Measurements from ENCODE around the gene CARMIL1. TPM values are rescaled to one million over a fixed set of nuclear protein-coding genes. Genes with fewer than 3 reads are reported as not detected.

The CARMIL1 gene
- total and polyA plus RNA-seq, 10 of the 15 experiments (the other 5 are each of a cell fraction or from before 2014, with no cell fraction given): 6.4 to 18.1 (median 10.3) TPM

GRCh38 chr6:25499615-25500235 lies 220.6 kb downstream of the CARMIL1 start (continued):
- no peak for TF ChIP-seq IRF3 (IDR thresholded peaks at IDR 0.05)
- no peak for TF ChIP-seq MAX (IDR thresholded peaks at IDR 0.05; ENCODE audit: low read depth, low read length)
- TF ChIP-seq MTA2 (IDR thresholded peaks at IDR 0.05; ENCODE audit: low read depth): no peak
- no peak for TF ChIP-seq RCOR1 (conservative IDR thresholded peaks at IDR 0.05; ENCODE audit: low read depth, low read length)
- TF ChIP-seq RFX5 (IDR thresholded peaks at IDR 0.05; ENCODE audit: low read depth, low read length): no peak
- no peak for TF ChIP-seq EED (IDR thresholded peaks at IDR 0.05; ENCODE audit: low read depth)
- no peak for TF ChIP-seq HCFC1 (IDR thresholded peaks at IDR 0.05; ENCODE audit: low read length)
- no peak for TF ChIP-seq PAX5 (IDR thresholded peaks at IDR 0.05; ENCODE audit: borderline replicate concordance, low read depth, low read length)

GRCh38 chr6:25503686-25504085 lies 224.5 kb downstream of the CARMIL1 start:
- no peak for DNase-seq (ENCODE audit: low read depth, low spot score)
- no peak for FAIRE-seq
- intact Hi-C loops (cut with micrococcal nuclease; ENCODE audit: unreplicated experiment): no loop called here

More at GRCh38 chr6:25503686-25504085, 224.5 kb downstream of the CARMIL1 start:
- ATAC-seq: no peak
- Histone ChIP-seq H3K27ac (ENCODE audit: control insufficient read depth, insufficient read depth) (no peak overlapping the region), H3K4me1 (ENCODE audit: control insufficient read depth, insufficient read depth, low read length) (no peaks in the 10 kb centered on the region), H3K79me2 (ENCODE audit: control insufficient read depth, insufficient read depth, low read length) (no peaks in the 10 kb centered on the region), H3K4me2 (ENCODE audit: control insufficient read depth, insufficient read depth) (no peak overlapping the region), H3K4me3 (no peak overlapping the region), H3K36me3 (ENCODE audit: control insufficient read depth in 2 of 2, insufficient read depth in 2 of 2, low read length in 1 of 2) (no peaks in the 10 kb centered on the region; a peak in 1 of 4 replicates), H2AFZ (ENCODE audit: control insufficient read depth, low read depth, low read length) (no peak overlapping the region), H4K20me1 (ENCODE audit: control insufficient read depth, insufficient read depth) (no peaks in the 10 kb centered on the region), H3K9ac (ENCODE audit: control insufficient read depth, insufficient read depth, low read length) (no peak overlapping the region), H3K9me3 (replicated peaks; ENCODE audit: control insufficient read depth, insufficient read depth, low read length) (no peaks in the 10 kb centered on the region; the same call in 2 of the 3 replicates), H3K27me3 (replicated peaks in 1 of 2; ENCODE audit: control insufficient read depth in 2 of 2, insufficient read depth in 2 of 2, low read length in 1 of 2) (no peaks in the 10 kb centered on the region)
- 28% methylated on average over 6 of the region's 6 CpGs for WGBS (ENCODE audit: insufficient coverage, insufficient replicate concordance, low lambda C conversion rate, missing lambda C conversion rate)
- SMC1A ChIA-PET (ENCODE audit: uncharacterized antibody, unreplicated experiment): interaction anchor here (0.7 to 3.8 kb wide), 4 partner anchors 8 to 238 kb away, joined by 3 to 27 read pairs (median 8); partner anchors contain the start of gene CARMIL1
- POLR2A ChIA-PET: no interaction called here
- no TSS peak for BruUV-seq (replicated peaks)
- RAD21 ChIA-PET (ENCODE audit: unreplicated experiment): interaction anchor here (2.5 kb wide), 1 partner anchor 238 kb away, joined by 7 read pairs; no protein-coding TSS in a partner anchor
- in situ Hi-C loops (cut with MboI): no loop called here
- CTCF ChIA-PET: interaction anchor here (0.7 to 2.8 kb wide), 5 partner anchors 9 to 238 kb away, joined by 3 to 24 read pairs (median 4); no protein-coding TSS in a partner anchor
- no peak for TF ChIP-seq REST (IDR thresholded peaks at IDR 0.05; ENCODE audit: low read depth, low read length)
